Erythroblast (primary cell): ENCODE data around the gene SETBP1.

ENCODE experiments used
- GATA1 ChIP-seq: IDR thresholded peaks from 2 replicates; pipeline ENCODE4 v1.6.1; 2011; ENCODE audit warnings: low read depth, mild to moderate bottlenecking, control low read depth, low read length, moderate library complexity
- POLR2A ChIP-seq: IDR thresholded peaks from 2 replicates; pipeline ENCODE4 v1.6.1; 2011; ENCODE audit warnings: mild to moderate bottlenecking, low read length

- TF ChIP-seq POLR2A (no peak), GATA1 (no peak)
Observed at GRCh38 chr18:44733754-44734465, 53.2 kb downstream of the SETBP1 start.
